Adrenal gland (tissue), 12 donors: ENCODE results near the gene BNC2. TPM values are rescaled to one million over a fixed set of nuclear protein-coding genes. Genes with fewer than 3 reads are reported as not detected.

Experiments used
- DNase-seq, 7 donors: peaks; one replicate each; pipeline ENCODE4 v3.0.0-alpha.2; 2019 to 2020
- H3K27ac ChIP-seq, 5 donors: fragments of 200-600 bp; sonication (generic) in 4 of 5; 1 replicate in 3 of 5; 2 replicates in 2 of 5; pipeline versions ENCODE4 v1.5.1 to v1.8.0; 2016 to 2020; ENCODE audit warnings: mild to moderate bottlenecking in 1 of 5
- H3K27me3 ChIP-seq: fragments of 200-600 bp; 2 replicates; pipeline ENCODE4 v1.8.0; 2021
- H3K36me3 ChIP-seq, 2 donors: fragments of 200-600 bp; replicated peaks in 1 of 2; 1 replicate in 1 of 2; 2 replicates in 1 of 2; pipeline versions ENCODE4 v1.5.1 to v1.8.0; 2018 to 2022
- H3K4me1 ChIP-seq, 2 donors: fragments of 200-600 bp; replicated peaks in 1 of 2; 1 replicate in 1 of 2; 2 replicates in 1 of 2; pipeline versions ENCODE4 v1.5.1 to v1.8.0; 2018 to 2021
- H3K4me3 ChIP-seq, 4 donors: fragments of 200-600 bp; sonication (generic) in 3 of 4; one replicate each; pipeline ENCODE4 v1.5.1; 2016 to 2018
- H3K9me3 ChIP-seq, 3 donors: fragments of 200-600 bp; sonication (generic) in 1 of 3; replicated peaks in 1 of 3; 1 replicate in 2 of 3; 2 replicates in 1 of 3; pipeline versions ENCODE4 v1.5.1 to v1.8.0; 2016 to 2021
- CTCF ChIP-seq, 6 experiments: fragments of 450-650 bp in 4 of 6; fragments of 200-600 bp in 2 of 6; sonication (generic) in 1 of 6; IDR thresholded peaks; 1 replicate in 5 of 6; 2 replicates in 1 of 6; pipeline versions ENCODE4 v1.5.1 to v1.8.0; 2016 to 2021; ENCODE audit warnings: antibody characterized with exemption in 6 of 6, mild to moderate bottlenecking in 2 of 6, moderate library complexity in 1 of 6
- POLR2A ChIP-seq, 2 donors: fragments of 450-650 bp; IDR thresholded peaks; one replicate each; pipeline ENCODE4 v1.6.1; 2017; ENCODE audit warnings: antibody characterized with exemption in 2 of 2, mild to moderate bottlenecking in 2 of 2, moderate library complexity in 1 of 2
- WGBS, 4 donors: extraction: QIAGEN DNeasy Blood & Tissue Kit in 2 of 4; methylation state at CpG; one replicate each; pipeline versions ENCODE4 v1.1.5 to v1.1.7; 2013 to 2017; 5-methylcytosine and 5-hydroxymethylcytosine counted together
- intact Hi-C, 2 donors: fragments of 100-400 bp; cut with DNase I; formaldehyde crosslinking; loops; one replicate each; pipeline versions ENCODE4 v1.14.1 to v1.15.0; 2022 to 2023
- polyA plus RNA-seq, 3 donors: library from polyadenylated mRNA; stranded (reverse); fragments of 200-250 nt in 2 of 3; fragments of 350-450 nt in 1 of 3; fragmentation: Illumina TruSeq in 1 of 3; extraction: RNeasy Lipid Tissue Mini Kit (QIAGEN cat#74804) in 1 of 3; gene quantifications; one replicate each; pipeline ENCODE4 v1.2.3, GENCODE V29; 2013 to 2014
- total RNA-seq, 9 donors: library from RNA; depleted of rRNA in 4 of 9; stranded (reverse); fragments of >200 nt in 4 of 9; fragments of 120-200 nt in 1 of 9; fragmentation: NEBNext Ultra II Directional in 1 of 9; extraction: Animal tissue kit (Norgen Biotek cat#: 25700) in 1 of 9; gene quantifications; one replicate each; pipeline versions ENCODE4 v1.1.0 to v1.2.4, GENCODE V29; 2013 to 2023
- donor health status: healthy with polysubstance abuse.
- donor health status: Bipolar disorder and iron deficiency.
- donor health status: DM: yes; HTN: yes; CAD: no.
- donor health status: DM: no; HTN: no; CAD: no.
- donor health status: DM: no; HTN: no; CAD: no.
- donor health status: DM: yes; HTN: yes; CAD: no.

Gene BNC2
- total and polyA plus RNA-seq, 12 donors: 1.1 to 11.1 (median 5.0) TPM

GRCh38 chr9:16410601-16411280 lies 459.7 kb downstream of the BNC2 start:
- no peak for DNase-seq
- intact Hi-C loops: no loop called here
- H3K27ac ChIP-seq: no peak overlapping the region
- peaks cover 3% of the 10 kb centered on the region for H3K27me3 ChIP-seq
- H3K36me3 ChIP-seq: no peaks in the 10 kb centered on the region
- WGBS, 4 donors: 67 to 78% (median 73%) methylated on average over 6 to 7 of the region's 7 CpGs
- no peaks in the 10 kb centered on the region for H3K9me3 ChIP-seq
- no peak overlapping the region for H3K4me3 ChIP-seq
- TF ChIP-seq CTCF (IDR thresholded peaks at IDR 0.05): no peak
- no peak for TF ChIP-seq POLR2A (IDR thresholded peaks at IDR 0.05)
- H3K4me1 ChIP-seq: peaks cover 0 to 5% of the 10 kb centered on the region in 2 donors

- Histone ChIP-seq H3K9me3 (no peaks in the 10 kb centered on the region), H3K36me3 (no peaks in the 10 kb centered on the region), H3K27me3 (peaks cover 3% of the 10 kb centered on the region), H3K4me1 (no peaks in the 10 kb centered on the region), H3K4me3 (no peak overlapping the region), H3K27ac (no peak overlapping the region)
- no peak for DNase-seq
- 87 to 97% (median 93%) methylated on average over 2 of the region's 2 CpGs for WGBS, 4 donors
- TF ChIP-seq POLR2A (IDR thresholded peaks at IDR 0.05) (no peak), CTCF (IDR thresholded peaks at IDR 0.05) (no peak)
- intact Hi-C loops: no loop called here
Observed at GRCh38 chr9:16407617-16408016, 462.9 kb downstream of the BNC2 start.

GRCh38 chr9:16406526-16407225 lies 463.8 kb downstream of the BNC2 start:
- Histone ChIP-seq H3K36me3 (no peaks in the 10 kb centered on the region), H3K27me3 (peaks cover 3% of the 10 kb centered on the region), H3K4me1 (no peaks in the 10 kb centered on the region), H3K27ac (no peak overlapping the region), H3K4me3 (no peak overlapping the region), H3K9me3 (no peaks in the 10 kb centered on the region)
- TF ChIP-seq CTCF (IDR thresholded peaks at IDR 0.05) (no peak), POLR2A (IDR thresholded peaks at IDR 0.05) (no peak)
- DNase-seq: no peak
- intact Hi-C loops: no loop called here
- 74 to 84% (median 80%) methylated on average over 9 to 12 of the region's 12 CpGs for WGBS, 4 donors

GRCh38 chr9:16405421-16405820 lies 465.0 kb downstream of the BNC2 start:
- Histone ChIP-seq H3K36me3 (no peaks in the 10 kb centered on the region), H3K9me3 (no peaks in the 10 kb centered on the region), H3K27me3 (peaks cover 3% of the 10 kb centered on the region), H3K27ac (no peak overlapping the region), H3K4me1 (no peaks in the 10 kb centered on the region), H3K4me3 (no peak overlapping the region)
- DNase-seq: no peak
- WGBS, 4 donors: 60 to 78% (median 70%) methylated on average over 3 of the region's 3 CpGs
- TF ChIP-seq POLR2A (IDR thresholded peaks at IDR 0.05) (no peak), CTCF (IDR thresholded peaks at IDR 0.05) (no peak)
- intact Hi-C loops: no loop called here
